ENCODE measurements around the gene NDUFB7.
A peak's percentile ranks its signal among the peaks of the same experiment; 100 is the strongest.

The NDUFB7 gene

GRCh38 chr19:14525729-14526128 is 46.1 kb downstream of the NDUFB7 start:
- DNase-seq (ENCODE audit: low read depth in 2 of 3, low spot score in 1 of 3) = no peak

- DNase-seq (ENCODE audit: low read depth in 2 of 3, low spot score in 1 of 3) = no peak
Measured at GRCh38 chr19:14520543-14520942, 51.3 kb downstream of the NDUFB7 start.

GRCh38 chr19:14519860-14520407 is 51.9 kb downstream of the NDUFB7 start:
- no peak for DNase-seq (ENCODE audit: low read depth in 2 of 3, low spot score in 1 of 3)

DNA sequence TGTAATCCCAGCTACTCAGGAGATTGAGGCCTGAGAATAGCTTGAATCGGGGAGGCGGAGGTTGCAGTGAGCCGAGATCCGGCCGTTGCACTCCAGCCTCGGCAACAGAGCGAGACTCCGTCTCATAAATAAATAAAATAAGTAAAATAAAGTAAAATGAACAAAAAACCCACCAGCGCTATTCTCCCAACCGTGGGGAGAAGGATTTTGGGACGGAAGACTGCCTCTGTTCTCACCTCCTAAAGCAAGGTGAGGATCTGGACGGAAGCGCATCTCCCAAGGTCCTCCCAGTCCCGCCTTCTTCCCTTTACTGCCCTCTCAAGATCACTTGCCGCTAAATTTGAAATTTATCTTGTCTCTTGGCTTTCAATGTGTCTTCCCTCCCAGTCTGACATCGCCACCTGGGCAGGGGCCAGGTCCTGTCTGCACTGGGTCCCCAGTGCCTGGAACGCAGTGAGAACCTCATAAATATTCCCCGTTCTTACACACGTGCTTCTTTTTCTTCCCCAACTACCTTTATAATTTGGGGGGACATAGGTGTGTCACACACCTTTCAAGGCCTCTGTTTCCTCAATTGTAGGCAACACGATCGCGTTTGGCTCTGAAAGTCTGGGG is 52.5 kb downstream of the NDUFB7 start:
- DNase-seq (ENCODE audit: low read depth in 2 of 3, low spot score in 1 of 3) = no peak

DNA sequence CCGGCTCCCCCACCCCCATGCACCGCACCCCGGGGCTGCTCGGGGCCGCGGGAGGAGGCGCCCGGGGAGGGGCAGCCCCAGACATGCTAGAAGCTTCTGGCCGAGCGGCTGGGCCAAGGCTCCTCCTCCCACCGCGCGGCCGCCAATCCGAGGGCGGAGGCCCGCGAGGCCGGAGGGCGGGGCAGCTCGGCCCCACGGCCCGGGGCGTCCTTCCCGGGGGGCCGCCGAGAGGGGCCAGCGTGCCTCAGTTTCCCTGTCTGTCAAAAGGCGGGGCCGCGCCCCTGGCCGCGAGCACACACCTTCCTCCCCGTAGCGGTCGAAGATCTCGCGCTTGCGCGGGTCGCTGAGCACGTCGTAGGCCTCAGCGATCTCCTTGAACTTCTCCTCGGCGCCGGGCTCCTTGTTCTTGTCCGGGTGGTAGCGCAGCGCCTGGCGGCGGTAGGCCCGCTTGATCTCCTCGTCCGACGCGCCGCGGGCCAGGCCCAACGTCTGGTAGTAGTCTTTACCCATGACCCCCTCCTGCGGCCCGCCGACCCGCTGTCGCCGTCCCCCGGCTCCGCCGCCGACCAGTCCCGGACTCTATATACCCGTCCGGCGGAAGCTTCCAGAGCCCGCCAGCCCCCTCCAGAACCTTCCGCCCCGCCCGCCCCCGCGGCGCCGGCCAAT is 53.9 kb downstream of the NDUFB7 start, which contains the start of gene DNAJB1:
TSS of gene DNAJB1 (minus strand) at position 558 of the 666 bp plus-strand sequence. CDS start at position 510, 48 bp downstream.
- peak in 1 of 3 donors; percentile 67 for DNase-seq (ENCODE audit: low read depth in 2 of 3, low spot score in 1 of 3)

- DNase-seq (ENCODE audit: low read depth in 2 of 3, low spot score in 1 of 3) = no peak
Measured at GRCh38 chr19:14517446-14517839, 54.4 kb downstream of the NDUFB7 start.

- DNase-seq (ENCODE audit: low read depth in 2 of 3, low spot score in 1 of 3) = no peak
Measured at GRCh38 chr19:14516746-14517438, 55.0 kb downstream of the NDUFB7 start.
